Measurements from ENCODE around the gene MUS81. TPM values are rescaled to one million over a fixed set of nuclear protein-coding genes. Genes with fewer than 3 reads are reported as not detected.

The MUS81 gene
- total and polyA plus RNA-seq, 9 of the 15 experiments (the other 6 are each of a cell fraction or from before 2014, with no cell fraction given), result 13.4 to 118 (median 53.7) TPM

GRCh38 chr11:65857500-65857852 lies 2.8 kb upstream of the MUS81 start (continued):
- TF ChIP-seq ETV6 (IDR thresholded peaks at IDR 0.05; ENCODE audit: borderline replicate concordance in 1 of 2, low read depth in 2 of 2, low read length in 1 of 2), result no peak
- 0 out of 2 replicates have a peak, but pooled peaks have one; percentile 6 for TF ChIP-seq ETV6 (CRISPR knock-in tag; IDR thresholded peaks at IDR 0.05; ENCODE audit: borderline replicate concordance)
- no peak for TF ChIP-seq FOXP4 (CRISPR knock-in tag; IDR thresholded peaks at IDR 0.05; ENCODE audit: borderline replicate concordance)
- no peak for TF ChIP-seq GTF2B (IDR thresholded peaks at IDR 0.05; ENCODE audit: extremely low read depth, insufficient read length)
- no peak for TF ChIP-seq KDM5B (IDR thresholded peaks at IDR 0.05; ENCODE audit: insufficient replicate concordance, low read depth, low read length)
- no peak for TF ChIP-seq ZNF280A (IDR thresholded peaks at IDR 0.05; ENCODE audit: low read depth, partially characterized antibody)
- peak; percentile 26 to 98 for TF ChIP-seq E2F6 (IDR thresholded peaks at IDR 0.05; ENCODE audit: borderline replicate concordance in 1 of 2, extremely low read depth in 1 of 2, insufficient read depth in 1 of 2, insufficient read length in 1 of 2, low read depth in 1 of 2, low read length in 1 of 2, poor library complexity in 1 of 2, severe bottlenecking in 1 of 2)
- peak in 1 of 2 experiments; percentile 80; a peak in 2 of 4 replicates for TF ChIP-seq SIN3A (IDR thresholded peaks at IDR 0.05; ENCODE audit: borderline replicate concordance in 2 of 2, control insufficient read depth in 1 of 2, low read depth in 2 of 2, low read length in 2 of 2)
- no peak for TF ChIP-seq TRIM24 (IDR thresholded peaks at IDR 0.05)
- TF ChIP-seq MAZ (CRISPR knock-in tag; conservative IDR thresholded peaks at IDR 0.05 in 1 of 2, IDR thresholded peaks at IDR 0.05 in 1 of 2), result no peak
- TF ChIP-seq NUFIP1 (IDR thresholded peaks at IDR 0.05; ENCODE audit: partially characterized antibody), result no peak
- peak; percentile 96 for TF ChIP-seq RBFOX2 (IDR thresholded peaks at IDR 0.05; ENCODE audit: low read depth, low read length)
- no peak for TF ChIP-seq SMAD3 (CRISPR knock-in tag; conservative IDR thresholded peaks at IDR 0.05)
- TF ChIP-seq ZFX (CRISPR knock-in tag; IDR thresholded peaks at IDR 0.05), result peak; percentile 71
- TF ChIP-seq CLOCK (CRISPR knock-in tag; IDR thresholded peaks at IDR 0.05; ENCODE audit: borderline replicate concordance), result no peak
